IMR-90 (cell line): ENCODE measurements around the gene GPATCH2.
"Not testable (repeated sequence)": the region's sequence is repeated elsewhere in the genome, so short reads cannot be mapped to it uniquely, and the experiment has no call there.

Experiments
- CEBPB ChIP-seq: IDR thresholded peaks from 2 replicates; pipeline ENCODE4 v1.6.1; 2012; ENCODE audit warnings: low read depth, low read length, improper control_type of control experiment
- FOS ChIP-seq: fragments of 150-350 bp; IDR thresholded peaks from 2 replicates; pipeline ENCODE4 v1.6.1; 2016; ENCODE audit warnings: low read depth, low read length
- MAZ ChIP-seq: IDR thresholded peaks from 2 replicates; pipeline ENCODE4 v1.6.1; 2012; ENCODE audit warnings: low read depth, mild to moderate bottlenecking, low read length, improper control_type of control experiment, moderate library complexity, borderline replicate concordance
- NFE2L2 ChIP-seq: fragments of 150-350 bp; IDR thresholded peaks from 2 replicates; pipeline ENCODE4 v1.6.1; 2016; ENCODE audit warnings: low read depth, mild to moderate bottlenecking, low read length
- POLR2A ChIP-seq: IDR thresholded peaks from 2 replicates; pipeline ENCODE4 v1.6.1; 2012; ENCODE audit warnings: mild to moderate bottlenecking, low read depth, low read length
- RAD21 ChIP-seq: IDR thresholded peaks from 2 replicates; pipeline ENCODE4 v1.6.1; 2012; ENCODE audit warnings: low read length, improper control_type of control experiment
- RFX5 ChIP-seq: IDR thresholded peaks from 2 replicates; pipeline ENCODE4 v1.8.0; 2012; ENCODE audit warnings: low read depth, mild to moderate bottlenecking, low read length, moderate library complexity
- SMC3 ChIP-seq: fragments of 150-350 bp; IDR thresholded peaks from 2 replicates; pipeline ENCODE4 v1.6.1; 2016; ENCODE audit warnings: low read depth, mild to moderate bottlenecking, antibody characterized with exemption, low read length, moderate library complexity
- TF ChIP-seq, protein P1 (sequence below): conservative IDR thresholded peaks from 2 replicates; pipeline ENCODE4 v1.5.1; 2012; ENCODE audit warnings: mild to moderate bottlenecking, low read depth, low read length, improper control_type of control experiment

GRCh38 chr1:217584286-217584811 lies 46.5 kb downstream of the GPATCH2 start:
- TF ChIP-seq FOS, CEBPB, NFE2L2, SMC3, MAZ, POLR2A, RAD21, RFX5: not testable (repeated sequence)
- TF ChIP-seq, protein P1, sequence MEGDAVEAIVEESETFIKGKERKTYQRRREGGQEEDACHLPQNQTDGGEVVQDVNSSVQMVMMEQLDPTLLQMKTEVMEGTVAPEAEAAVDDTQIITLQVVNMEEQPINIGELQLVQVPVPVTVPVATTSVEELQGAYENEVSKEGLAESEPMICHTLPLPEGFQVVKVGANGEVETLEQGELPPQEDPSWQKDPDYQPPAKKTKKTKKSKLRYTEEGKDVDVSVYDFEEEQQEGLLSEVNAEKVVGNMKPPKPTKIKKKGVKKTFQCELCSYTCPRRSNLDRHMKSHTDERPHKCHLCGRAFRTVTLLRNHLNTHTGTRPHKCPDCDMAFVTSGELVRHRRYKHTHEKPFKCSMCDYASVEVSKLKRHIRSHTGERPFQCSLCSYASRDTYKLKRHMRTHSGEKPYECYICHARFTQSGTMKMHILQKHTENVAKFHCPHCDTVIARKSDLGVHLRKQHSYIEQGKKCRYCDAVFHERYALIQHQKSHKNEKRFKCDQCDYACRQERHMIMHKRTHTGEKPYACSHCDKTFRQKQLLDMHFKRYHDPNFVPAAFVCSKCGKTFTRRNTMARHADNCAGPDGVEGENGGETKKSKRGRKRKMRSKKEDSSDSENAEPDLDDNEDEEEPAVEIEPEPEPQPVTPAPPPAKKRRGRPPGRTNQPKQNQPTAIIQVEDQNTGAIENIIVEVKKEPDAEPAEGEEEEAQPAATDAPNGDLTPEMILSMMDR: not testable (repeated sequence)
